ENCODE data around the gene TDP1. TPM values are rescaled to one million over a fixed set of nuclear protein-coding genes. Genes with fewer than 3 reads are reported as not detected.

Gene TDP1
- total and polyA plus RNA-seq, 2 of the 4 experiments (the other 2 are of a cell fraction) = 23.3 to 53.1 TPM

DNA sequence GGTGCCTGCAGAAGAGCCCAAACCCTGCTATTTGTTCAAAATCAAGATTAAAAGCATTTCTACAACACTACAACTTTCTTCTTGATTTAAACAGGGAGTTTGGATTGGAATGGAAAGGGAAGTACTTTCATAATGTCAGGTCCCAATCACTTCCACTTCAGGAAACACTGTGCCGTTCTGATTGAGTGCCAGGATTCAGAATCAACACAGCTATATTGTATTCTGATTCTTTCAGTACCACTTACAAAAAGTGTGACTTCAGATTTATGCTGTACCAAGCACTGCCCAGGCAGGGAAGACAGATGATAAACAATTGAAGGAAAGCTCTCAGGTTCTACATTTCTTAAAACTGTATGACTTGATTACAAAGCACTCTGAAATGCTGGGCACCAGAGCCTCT lies 3.2 kb downstream of the TDP1 start:
- H2AK5ac ChIP-seq (ENCODE audit: low read depth, low read length) = no peak overlapping the region
- H4K20me1 ChIP-seq (ENCODE audit: insufficient read depth, low read length) = no peaks in the 10 kb centered on the region
- DNase-seq = no peak
- WGBS, 2 experiments (ENCODE audit: extremely low coverage in 2 of 2, insufficient read length in 1 of 2) = no CpG with 5 or more reads among the region's 1 CpG
- no peak overlapping the region for H2AK9ac ChIP-seq (replicated peaks; ENCODE audit: low read depth, low read length, poor library complexity)
- no peak overlapping the region for H3K14ac ChIP-seq (replicated peaks; ENCODE audit: low read depth, low read length)
- H3K27me3 ChIP-seq (ENCODE audit: control insufficient read depth, insufficient read depth, low read length) = no peaks in the 10 kb centered on the region
- H3K9me1 ChIP-seq (ENCODE audit: insufficient read depth, low read length) = peaks cover 6% of the 10 kb centered on the region
- H2BK15ac ChIP-seq (ENCODE audit: low read depth, low read length) = no peak overlapping the region
- H2BK20ac ChIP-seq (ENCODE audit: low read depth, low read length) = no peak overlapping the region
- no peak overlapping the region for H3K9ac ChIP-seq (ENCODE audit: low read depth, low read length)
- dilution Hi-C loops (cut with HindIII; ENCODE audit: low sequenced_read_pairs, unreplicated experiment) = no loop called here
- no peak overlapping the region for H4K8ac ChIP-seq (ENCODE audit: low read depth in 2 of 2, low read length in 2 of 2)
- H2AFZ ChIP-seq (replicated peaks; ENCODE audit: low read length, poor library complexity) = no peak overlapping the region
- H2BK120ac ChIP-seq (ENCODE audit: low read depth, low read length) = no peak overlapping the region
- BruUV-seq (replicated peaks) = no TSS peak
- no peaks in the 10 kb centered on the region for H3K9me3 ChIP-seq (ENCODE audit: control insufficient read depth, insufficient read depth, low read length)
- H3K79me1 ChIP-seq (ENCODE audit: low read depth in 1 of 2, low read length in 2 of 2) = peaks cover 46 to 60% of the 10 kb centered on the region in 2 experiments
- no peak overlapping the region for H3K56ac ChIP-seq (ENCODE audit: extremely low read depth, insufficient read depth, low read length)
- no peak overlapping the region for H4K91ac ChIP-seq (ENCODE audit: insufficient read depth, low read depth, low read length)
- no peak overlapping the region for H2BK5ac ChIP-seq (ENCODE audit: low read depth, low read length, poor library complexity, severe bottlenecking)
- no peak for ATAC-seq (ENCODE audit: low read depth)
- H3K18ac ChIP-seq (ENCODE audit: low read depth, low read length) = no peak overlapping the region
- no peak overlapping the region for H3K23ac ChIP-seq (ENCODE audit: low read depth, low read length)
- no peak overlapping the region for H3K4me3 ChIP-seq (ENCODE audit: insufficient read depth, low read depth, low read length)
- TF ChIP-seq POLR2A (IDR thresholded peaks at IDR 0.05; ENCODE audit: low read depth, low read length) = no peak
- TF ChIP-seq NFE2L2 (IDR thresholded peaks at IDR 0.05; ENCODE audit: low read depth, low read length) = no peak
- TF ChIP-seq RFX5 (IDR thresholded peaks at IDR 0.05; ENCODE audit: low read depth, low read length) = no peak
- TF ChIP-seq SMC3 (IDR thresholded peaks at IDR 0.05; ENCODE audit: low read depth, low read length) = no peak
- no peak for TF ChIP-seq MAFK (IDR thresholded peaks at IDR 0.05; ENCODE audit: low read depth, low read length)
- peaks cover 11% of the 10 kb centered on the region for H3K36me3 ChIP-seq (ENCODE audit: control insufficient read depth, insufficient read depth, low read length)
- ChIA-PET POLR2A (ENCODE audit: unreplicated experiment) (no interaction called here), CTCF (no interaction called here)
- H3K27ac ChIP-seq (ENCODE audit: insufficient read depth, low read length) = no peak overlapping the region
- H3K4me1 ChIP-seq (ENCODE audit: control insufficient read depth, insufficient read depth, low read length) = peaks cover 3% of the 10 kb centered on the region; the same call in 1 of the 2 replicates
- no peak overlapping the region for H3K4ac ChIP-seq (ENCODE audit: low read depth, low read length)
- H4K5ac ChIP-seq (ENCODE audit: low read depth, low read length) = no peak overlapping the region
- no peak overlapping the region for H3K4me2 ChIP-seq (ENCODE audit: low read depth, low read length)
- intact Hi-C loops (cut with micrococcal nuclease) = no loop called here
- in situ Hi-C loops (cut with MboI; ENCODE audit: low sequenced_read_pairs) = no loop called here
